H1 (cell line): Measurements from ENCODE around the gene SLC9A2. TPM values are rescaled to one million over a fixed set of nuclear protein-coding genes. Genes with fewer than 3 reads are reported as not detected.

ENCODE experiments used
- CTCF ChIA-PET: fragments of 300-600 bp; sonication (Branson Sonifier 250); formaldehyde crosslinking; loops from one replicate; lab custom pipeline; 2021; ENCODE audit not compliant: partially characterized antibody; lab: Charles Lee
- POLR2A ChIA-PET: fragments of 300-600 bp; sonication (Branson Sonifier 250); formaldehyde crosslinking; loops from one replicate; lab custom pipeline; 2021; ENCODE audit warnings: inconsistent platforms; ENCODE audit not compliant: partially characterized antibody; lab: Charles Lee
- DNase-seq, 2 experiments: peaks; one replicate each; pipeline versions ENCODE4 v3.0.0 to v3.0.0-alpha.2; 2010 to 2022; ENCODE audit warnings: low spot score in 2 of 2, low read depth in 1 of 2, mixed read lengths in 1 of 2
- FAIRE-seq: peaks from 2 replicates; lab custom pipeline; 2011; peaks lifted over from hg19 to GRCh38; lab: Jason Lieb, UNC
- H2AFZ ChIP-seq: 2 replicates; pipeline ENCODE4 v1.8.1; 2012; ENCODE audit warnings: low read length, inconsistent platforms
- H2AK5ac ChIP-seq: 2 replicates; pipeline ENCODE4 v1.6.1; 2013; ENCODE audit warnings: low read depth, low read length
- H2BK120ac ChIP-seq: replicated peaks from 2 replicates; pipeline ENCODE3; 2013; ENCODE audit warnings: low read depth, low read length, inconsistent platforms
- H2BK12ac ChIP-seq: 2 replicates; pipeline ENCODE4 v1.6.1; 2013; ENCODE audit warnings: low read depth, low read length
- H2BK15ac ChIP-seq: 2 replicates; pipeline ENCODE4 v1.6.1; 2013; ENCODE audit warnings: low read length
- H2BK20ac ChIP-seq: 2 replicates; pipeline ENCODE4 v1.6.1; 2013; ENCODE audit warnings: low read length
- H2BK5ac ChIP-seq: 2 replicates; pipeline ENCODE4 v1.6.1; 2013; ENCODE audit warnings: low read depth, low read length
- H3K14ac ChIP-seq: 2 replicates; pipeline ENCODE4 v1.6.1; 2013; ENCODE audit warnings: inconsistent platforms; ENCODE audit not compliant: insufficient read length
- H3K18ac ChIP-seq: 2 replicates; pipeline ENCODE4 v1.6.1; 2013; ENCODE audit warnings: low read length; ENCODE audit errors: extremely low read depth
- H3K23ac ChIP-seq: 2 replicates; pipeline ENCODE4 v1.6.1; 2013; ENCODE audit warnings: inconsistent platforms; ENCODE audit not compliant: insufficient read length
- H3K23me2 ChIP-seq: 2 replicates; pipeline ENCODE4 v1.6.1; 2013; ENCODE audit warnings: low read depth, low read length
- H3K27ac ChIP-seq: 2 replicates; pipeline ENCODE4 v1.6.1; 2011; ENCODE audit warnings: low read depth, low read length, inconsistent platforms
- H3K27me3 ChIP-seq, 4 experiments: replicated peaks in 1 of 4; 1 replicate in 1 of 4; 2 replicates in 3 of 4; pipeline versions ENCODE4 v1.6.1 to v1.8.1; 2011 to 2013; ENCODE audit warnings: low read length in 3 of 4, mild to moderate bottlenecking in 3 of 4, inconsistent platforms in 2 of 4, mixed read lengths in 2 of 4, moderate library complexity in 1 of 4; ENCODE audit not compliant: control insufficient read depth in 3 of 4, insufficient read depth in 3 of 4; ENCODE audit errors: extremely low read depth in 1 of 4
- H3K36me3 ChIP-seq, 4 experiments: 2 replicates each; pipeline versions ENCODE4 v1.6.1 to v1.8.1; 2011 to 2013; ENCODE audit warnings: mild to moderate bottlenecking in 4 of 4, low read length in 3 of 4, moderate library complexity in 2 of 4, control low read depth in 1 of 4, inconsistent platforms in 1 of 4; ENCODE audit not compliant: insufficient read depth in 4 of 4, control insufficient read depth in 2 of 4
- H3K4ac ChIP-seq: replicated peaks from 2 replicates; pipeline ENCODE3; 2013; ENCODE audit warnings: low read length, low read depth, mixed read lengths, inconsistent platforms; ENCODE audit not compliant: insufficient read length
- H3K4me1 ChIP-seq, 4 experiments: replicated peaks in 1 of 4; 1 replicate in 1 of 4; 2 replicates in 3 of 4; pipeline versions ENCODE4 v1.6.1 to v1.8.1; 2011 to 2013; ENCODE audit warnings: low read length in 3 of 4, inconsistent platforms in 2 of 4, mixed read lengths in 1 of 4; ENCODE audit not compliant: insufficient read depth in 4 of 4, control insufficient read depth in 3 of 4
- H3K4me2 ChIP-seq, 2 experiments: 2 replicates each; pipeline versions ENCODE4 v1.6.1 to v1.8.1; 2011 to 2013; ENCODE audit warnings: low read depth in 2 of 2, low read length in 2 of 2, control low read depth in 1 of 2, inconsistent platforms in 1 of 2, mild to moderate bottlenecking in 1 of 2; ENCODE audit not compliant: insufficient read depth in 1 of 2
- H3K4me3 ChIP-seq, 4 experiments: fragments of 200-600, 300-600 bp in 1 of 4; sonication (generic), shearing (Covaris generic), sonication (Bioruptor Twin) in 1 of 4; 2 replicates each; pipeline versions ENCODE4 v1.5.1 to v1.8.1; 2011 to 2016; ENCODE audit warnings: low read length in 4 of 4, low read depth in 3 of 4, control low read depth in 2 of 4, inconsistent platforms in 2 of 4, mild to moderate bottlenecking in 2 of 4, mixed read lengths in 1 of 4, moderate library complexity in 1 of 4; ENCODE audit not compliant: insufficient read depth in 2 of 4; ENCODE audit errors: extremely low read depth in 1 of 4
- H3K56ac ChIP-seq: replicated peaks from 2 replicates; pipeline ENCODE3; 2013; ENCODE audit warnings: low read depth, mild to moderate bottlenecking, mixed read lengths, low read length, inconsistent platforms; ENCODE audit not compliant: insufficient read length
- H3K79me1 ChIP-seq: 2 replicates; pipeline ENCODE4 v1.6.1; 2013; ENCODE audit warnings: low read depth, low read length, control low read depth
- H3K79me2 ChIP-seq, 2 experiments: 2 replicates each; pipeline versions ENCODE4 v1.6.1 to v1.8.1; 2012 to 2013; ENCODE audit warnings: low read length in 2 of 2, mild to moderate bottlenecking in 2 of 2, inconsistent platforms in 1 of 2; ENCODE audit not compliant: insufficient read depth in 2 of 2, control insufficient read depth in 1 of 2
- H3K9ac ChIP-seq, 4 experiments: replicated peaks in 1 of 4; 1 replicate in 1 of 4; 2 replicates in 3 of 4; pipeline versions ENCODE4 v1.6.1 to v1.8.1; 2011 to 2013; ENCODE audit warnings: low read depth in 3 of 4, low read length in 3 of 4, control low read depth in 2 of 4, mild to moderate bottlenecking in 2 of 4, moderate library complexity in 2 of 4, inconsistent platforms in 1 of 4; ENCODE audit errors: extremely low read depth in 1 of 4
- H3K9me3 ChIP-seq, 2 experiments: 2 replicates each; pipeline versions ENCODE4 v1.6.1 to v1.8.1; 2012 to 2013; ENCODE audit warnings: mild to moderate bottlenecking in 2 of 2, moderate library complexity in 2 of 2, control low read depth in 1 of 2, inconsistent platforms in 1 of 2, low read depth in 1 of 2, low read length in 1 of 2, mixed read lengths in 1 of 2; ENCODE audit not compliant: insufficient read depth in 2 of 2
- H4K20me1 ChIP-seq, 2 experiments: replicated peaks in 1 of 2; 2 replicates each; pipeline versions ENCODE3 to v1.8.1; 2011 to 2013; ENCODE audit warnings: inconsistent platforms in 2 of 2, low read length in 2 of 2, mild to moderate bottlenecking in 1 of 2; ENCODE audit not compliant: insufficient read depth in 2 of 2, control insufficient read depth in 1 of 2
- H4K5ac ChIP-seq: 2 replicates; pipeline ENCODE4 v1.6.1; 2013; ENCODE audit warnings: low read length, low read depth, mixed read lengths, inconsistent platforms; ENCODE audit not compliant: insufficient read length
- H4K8ac ChIP-seq: 2 replicates; pipeline ENCODE4 v1.8.0; 2013; ENCODE audit warnings: mild to moderate bottlenecking, moderate library complexity, low read length, inconsistent platforms; ENCODE audit not compliant: insufficient read depth; ENCODE audit errors: extremely low read depth
- H4K91ac ChIP-seq: replicated peaks from 2 replicates; pipeline ENCODE3; 2013; ENCODE audit warnings: low read length, mixed read lengths, inconsistent platforms; ENCODE audit not compliant: insufficient read length
- BRCA1 ChIP-seq: IDR thresholded peaks from 2 replicates; pipeline ENCODE4 v1.6.1; 2012; ENCODE audit warnings: low read depth, low read length, improper control_type of control experiment
- CHD2 ChIP-seq: IDR thresholded peaks from 2 replicates; pipeline ENCODE4 v1.6.1; 2012; ENCODE audit warnings: low read length, improper control_type of control experiment
- RXRA ChIP-seq: IDR thresholded peaks from 2 replicates; pipeline ENCODE4 v1.6.1; 2011; ENCODE audit warnings: low read depth, mild to moderate bottlenecking, low read length, moderate library complexity; ENCODE audit not compliant: insufficient read depth
- WGBS, 2 experiments: shearing (Covaris generic) in 1 of 2; methylation state at CpG; one replicate each; pipeline versions ENCODE4 v1.1.6 to v1.1.7; 2013 to 2015; ENCODE audit warnings: low lambda C conversion rate in 2 of 2, mixed read lengths in 2 of 2, inconsistent platforms in 1 of 2, low coverage in 1 of 2, missing lambda C conversion rate in 1 of 2; ENCODE audit not compliant: insufficient replicate concordance in 2 of 2, insufficient coverage in 1 of 2, insufficient read length in 1 of 2; ENCODE audit errors: extremely low coverage in 1 of 2, missing lambda C conversion rate in 1 of 2; 5-methylcytosine and 5-hydroxymethylcytosine counted together
- polyA plus RNA-seq, 7 experiments: library from polyadenylated mRNA; depleted of rRNA in 3 of 7; stranded (reverse) in 5 of 7; unstranded in 2 of 7; fragments of >200 nt in 5 of 7; fragments of 200-250 nt in 2 of 7; gene quantifications; 1 replicate in 5 of 7; 2 replicates in 1 of 7; 4 replicates in 1 of 7; pipeline versions ENCODE4 v1.2.1 to v1.2.3, GENCODE V29; 2011 to 2013; ENCODE audit warnings: missing spikeins in 2 of 7, mixed read lengths in 2 of 7
- total RNA-seq: library from RNA; stranded (reverse); fragmentation: NEBNext Ultra II Directional; extraction: Animal tissue kit (Norgen Biotek cat#: 25700); gene quantifications from 2 replicates; pipeline ENCODE4 v1.2.1, GENCODE V29; 2021
- TF ChIP-seq, protein P1 (sequence below), 3 experiments: IDR thresholded peaks; 1 replicate in 2 of 3; 2 replicates in 1 of 3; pipeline versions ENCODE4 v1.5.1 to v1.6.1; 2011; ENCODE audit warnings: low read length in 3 of 3, mild to moderate bottlenecking in 3 of 3, inconsistent platforms in 2 of 3, low read depth in 1 of 3, moderate library complexity in 1 of 3; ENCODE audit not compliant: insufficient read depth in 1 of 3; ENCODE audit errors: control extremely low read depth in 1 of 3
- TF ChIP-seq, protein P2 (sequence below): IDR thresholded peaks from 2 replicates; pipeline ENCODE4 v1.6.1; 2011; ENCODE audit warnings: low read length, improper control_type of control experiment

Gene SLC9A2
- total and polyA plus RNA-seq, 2 of the 8 experiments (the other 6 are each of a cell fraction or from before 2014, with no cell fraction given): 0.06 to 0.13 TPM

DNA sequence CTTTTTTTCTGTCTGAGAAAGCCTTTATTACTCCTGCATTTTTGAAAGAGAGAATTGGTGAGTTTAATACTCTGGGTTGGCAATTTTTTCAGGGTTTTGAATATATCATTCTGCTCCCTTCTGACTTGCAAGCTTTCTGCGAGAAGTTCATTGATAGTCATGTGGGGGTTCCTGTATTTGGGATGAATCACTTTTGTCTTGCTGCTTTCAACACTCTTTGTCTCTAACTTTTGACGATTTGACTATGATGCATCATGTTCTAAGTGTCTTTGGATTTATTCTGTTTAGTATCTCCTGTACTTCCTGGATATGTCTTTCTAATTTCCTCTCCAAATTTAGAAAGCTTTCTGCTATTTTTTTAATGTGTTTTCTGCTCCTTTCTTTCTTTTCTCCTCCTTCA lies 41.0 kb upstream of the SLC9A2 start:
- CTCF ChIA-PET: interaction anchor here (0.7 to 1.8 kb wide), 4 partner anchors 14 to 104 kb away, joined by 3 to 5 read pairs (median 4); no protein-coding TSS in a partner anchor

More for the DNA sequence above, 41.0 kb upstream of the SLC9A2 start:
- Histone ChIP-seq H3K9me3 (no peaks in the 10 kb centered on the region), H3K4me2 (no peak overlapping the region), H2BK15ac (no peak overlapping the region), H2BK20ac (no peak overlapping the region), H3K23ac (no peak overlapping the region), H2AFZ (no peak overlapping the region), H3K79me1 (no peaks in the 10 kb centered on the region), H3K56ac (no peak overlapping the region), H4K91ac (no peak overlapping the region), H2BK5ac (no peak overlapping the region), H3K18ac (no peak overlapping the region), H3K4me1 (no peaks in the 10 kb centered on the region), H3K23me2 (no peaks in the 10 kb centered on the region), H4K8ac (no peak overlapping the region), H2BK120ac (no peak overlapping the region), H3K4me3 (no peak overlapping the region), H4K20me1 (no peaks in the 10 kb centered on the region), H3K4ac (no peak overlapping the region), H2AK5ac (no peak overlapping the region), H4K5ac (no peak overlapping the region), H3K9ac (no peak overlapping the region), H2BK12ac (no peak overlapping the region), H3K27me3 (no peaks in the 10 kb centered on the region), H3K36me3 (no peaks in the 10 kb centered on the region), H3K79me2 (no peaks in the 10 kb centered on the region), H3K14ac (no peak overlapping the region), H3K27ac (no peak overlapping the region)
- DNase-seq (no peak), FAIRE-seq (no peak)
- no peak for TF ChIP-seq BRCA1
- TF ChIP-seq, protein P1, sequence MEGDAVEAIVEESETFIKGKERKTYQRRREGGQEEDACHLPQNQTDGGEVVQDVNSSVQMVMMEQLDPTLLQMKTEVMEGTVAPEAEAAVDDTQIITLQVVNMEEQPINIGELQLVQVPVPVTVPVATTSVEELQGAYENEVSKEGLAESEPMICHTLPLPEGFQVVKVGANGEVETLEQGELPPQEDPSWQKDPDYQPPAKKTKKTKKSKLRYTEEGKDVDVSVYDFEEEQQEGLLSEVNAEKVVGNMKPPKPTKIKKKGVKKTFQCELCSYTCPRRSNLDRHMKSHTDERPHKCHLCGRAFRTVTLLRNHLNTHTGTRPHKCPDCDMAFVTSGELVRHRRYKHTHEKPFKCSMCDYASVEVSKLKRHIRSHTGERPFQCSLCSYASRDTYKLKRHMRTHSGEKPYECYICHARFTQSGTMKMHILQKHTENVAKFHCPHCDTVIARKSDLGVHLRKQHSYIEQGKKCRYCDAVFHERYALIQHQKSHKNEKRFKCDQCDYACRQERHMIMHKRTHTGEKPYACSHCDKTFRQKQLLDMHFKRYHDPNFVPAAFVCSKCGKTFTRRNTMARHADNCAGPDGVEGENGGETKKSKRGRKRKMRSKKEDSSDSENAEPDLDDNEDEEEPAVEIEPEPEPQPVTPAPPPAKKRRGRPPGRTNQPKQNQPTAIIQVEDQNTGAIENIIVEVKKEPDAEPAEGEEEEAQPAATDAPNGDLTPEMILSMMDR (IDR thresholded peaks at IDR 0.05; ENCODE audit: control extremely low read depth in 1 of 3, insufficient read depth in 1 of 3, low read depth in 1 of 3, low read length in 3 of 3): no peak
- no peak for TF ChIP-seq RXRA
- TF ChIP-seq, protein P2, sequence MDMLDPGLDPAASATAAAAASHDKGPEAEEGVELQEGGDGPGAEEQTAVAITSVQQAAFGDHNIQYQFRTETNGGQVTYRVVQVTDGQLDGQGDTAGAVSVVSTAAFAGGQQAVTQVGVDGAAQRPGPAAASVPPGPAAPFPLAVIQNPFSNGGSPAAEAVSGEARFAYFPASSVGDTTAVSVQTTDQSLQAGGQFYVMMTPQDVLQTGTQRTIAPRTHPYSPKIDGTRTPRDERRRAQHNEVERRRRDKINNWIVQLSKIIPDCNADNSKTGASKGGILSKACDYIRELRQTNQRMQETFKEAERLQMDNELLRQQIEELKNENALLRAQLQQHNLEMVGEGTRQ: no peak
- no peak for TF ChIP-seq CHD2
- WGBS, 2 experiments: 85% methylated on average over 2 of the region's 2 CpGs; no CpG with 5 or more reads in 1 of the 2 experiments
- POLR2A ChIA-PET: no interaction called here
